Neural crest cell (in vitro differentiated cells): ENCODE results near the gene ZNF563. TPM values are rescaled to one million over a fixed set of nuclear protein-coding genes. Genes with fewer than 3 reads are reported as not detected.

Experiments
- DNase-seq: peaks from one replicate; pipeline ENCODE4 v3.0.0; 2021; ENCODE audit warnings: low read depth, mixed read lengths, low spot score
- H3K27ac Mint-ChIP-seq: one replicate; pipeline ENCODE4 v1.8.0; 2021; ENCODE audit warnings: mild to moderate bottlenecking, mixed read lengths; ENCODE audit not compliant: unreplicated experiment
- H3K27me3 Mint-ChIP-seq: 2 replicates; pipeline ENCODE4 v1.8.0; 2021; ENCODE audit warnings: low read depth, mild to moderate bottlenecking, mixed read lengths
- H3K36me3 Mint-ChIP-seq: 2 replicates; pipeline ENCODE4 v1.8.0; 2021; ENCODE audit warnings: low read depth, mild to moderate bottlenecking, mixed read lengths
- H3K4me1 Mint-ChIP-seq: 2 replicates; pipeline ENCODE4 v1.8.0; 2021; ENCODE audit warnings: mixed read lengths
- H3K4me3 Mint-ChIP-seq: one replicate; pipeline ENCODE4 v1.8.0; 2021; ENCODE audit warnings: mild to moderate bottlenecking, mixed read lengths
- H3K9me3 Mint-ChIP-seq: 2 replicates; pipeline ENCODE4 v1.8.0; 2021; ENCODE audit warnings: mixed read lengths
- CTCF ChIP-seq: fragments of 200-600 bp; sonication (generic); conservative IDR thresholded peaks from 2 replicates; pipeline ENCODE4 v1.5.0; 2021; ENCODE audit warnings: antibody characterized with exemption, mild to moderate bottlenecking
- long read RNA-seq: library from polyadenylated mRNA; unstranded; transcript quantifications from one replicate; pipeline ENCODE4 v2.0.0, GENCODE V29; 2020
- total RNA-seq: library from RNA; stranded (reverse); gene quantifications from 2 replicates; pipeline ENCODE4 v1.2.1, GENCODE V29; 2021

Gene ZNF563
- total RNA-seq = 1.6 and 2.4 TPM in 2 replicates
- long read RNA-seq, partial matches to known transcripts = 0 of 5 reads
- long read RNA-seq, other reads (novel, unspliced or antisense) = 0 of 5 reads

- H3K27me3 Mint-ChIP-seq = peaks cover 7% of the 10 kb centered on the region
- H3K4me1 Mint-ChIP-seq = peaks cover 15% of the 10 kb centered on the region
- peak within 1 kb of the TSS; percentile 57 for H3K27ac Mint-ChIP-seq
- H3K9me3 Mint-ChIP-seq = no peaks in the 10 kb centered on the region
- TF ChIP-seq CTCF = no peak
- H3K36me3 Mint-ChIP-seq = no peaks in the 10 kb centered on the region
- H3K4me3 Mint-ChIP-seq = peak within 1 kb of the TSS; percentile 98
- peak; percentile 95 for DNase-seq
Measured at GRCh38 chr19:12333162-12334159, at the start of gene ZNF563. TSS of gene ZNF563 (minus strand) at chr19:12333633. CDS start at chr19:12333482, 151 bp downstream.

- no peak overlapping the region for H3K27ac Mint-ChIP-seq
- H3K27me3 Mint-ChIP-seq = no peaks in the 10 kb centered on the region
- no peaks in the 10 kb centered on the region for H3K4me1 Mint-ChIP-seq
- TF ChIP-seq CTCF = no peak
- no peak overlapping the region for H3K4me3 Mint-ChIP-seq
- peaks cover 31% of the 10 kb centered on the region for H3K9me3 Mint-ChIP-seq
- no peak for DNase-seq
- peaks cover 46% of the 10 kb centered on the region for H3K36me3 Mint-ChIP-seq
Measured at GRCh38 chr19:12380444-12380737, 47.0 kb upstream of the ZNF563 start.

DNA sequence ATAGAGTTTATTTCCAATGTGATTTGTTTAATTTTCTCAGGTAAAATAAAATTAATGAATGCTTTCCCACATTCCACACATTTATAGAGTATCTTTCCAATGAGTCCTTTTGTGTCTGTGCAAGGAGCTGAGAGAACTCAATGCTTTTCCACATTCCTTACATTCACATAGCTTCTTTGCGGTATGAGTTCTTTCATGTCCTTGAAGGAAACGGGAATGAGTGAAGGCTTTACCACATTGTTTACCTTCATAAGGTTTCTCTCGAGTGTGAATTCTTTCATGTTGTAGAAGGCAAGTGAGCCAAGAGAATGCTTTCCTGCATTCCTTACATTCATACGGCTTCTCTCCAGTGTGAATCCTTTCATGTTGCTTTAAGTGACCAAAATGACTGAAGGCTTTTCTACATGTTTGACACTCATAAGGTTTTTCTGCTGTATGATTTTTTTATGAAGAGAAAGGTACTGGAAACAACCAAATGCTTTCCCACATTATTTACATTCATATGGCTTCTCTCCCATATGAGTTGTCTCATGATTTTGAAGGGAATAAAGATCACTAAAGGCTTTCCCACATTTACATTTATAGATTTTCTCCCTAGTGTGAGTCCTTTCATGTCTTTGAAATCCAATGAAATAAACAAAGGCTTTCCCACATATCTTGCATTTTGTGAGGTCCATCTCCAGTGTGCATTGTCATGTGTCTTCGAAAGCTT lies 46.5 kb upstream of the ZNF563 start:
- DNase-seq = no peak
- Mint-ChIP-seq H3K4me1 (no peaks in the 10 kb centered on the region), H3K27me3 (no peaks in the 10 kb centered on the region), H3K4me3 (no peak overlapping the region), H3K27ac (no peak overlapping the region), H3K36me3 (peaks cover 45% of the 10 kb centered on the region), H3K9me3 (peaks cover 33% of the 10 kb centered on the region)
- no peak for TF ChIP-seq CTCF

DNA sequence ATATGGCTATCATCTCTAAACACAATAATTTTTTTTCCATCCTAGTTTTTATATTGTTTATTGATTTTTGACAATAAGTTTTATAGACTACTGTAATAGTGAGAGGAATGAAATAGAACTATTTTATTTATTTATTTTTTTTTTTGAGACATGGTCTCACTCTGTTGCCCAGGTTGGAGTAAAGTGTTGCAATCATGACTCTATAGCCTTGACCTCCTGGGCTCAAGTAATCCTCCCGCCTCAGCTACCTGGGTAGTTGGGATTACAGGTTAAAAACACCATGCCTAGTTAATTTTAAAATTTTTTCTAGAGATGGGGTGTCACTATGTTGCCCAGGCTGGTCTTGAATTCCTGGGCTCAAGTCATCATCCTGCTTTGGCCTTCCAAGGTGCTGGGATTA lies 40.6 kb upstream of the ZNF563 start:
- DNase-seq = no peak
- no peaks in the 10 kb centered on the region for H3K27me3 Mint-ChIP-seq
- H3K27ac Mint-ChIP-seq = no peak overlapping the region
- no peak overlapping the region for H3K4me3 Mint-ChIP-seq
- peaks cover 25% of the 10 kb centered on the region for H3K9me3 Mint-ChIP-seq
- no peak for TF ChIP-seq CTCF
- peaks cover 18% of the 10 kb centered on the region for H3K36me3 Mint-ChIP-seq
- H3K4me1 Mint-ChIP-seq = no peaks in the 10 kb centered on the region

DNA sequence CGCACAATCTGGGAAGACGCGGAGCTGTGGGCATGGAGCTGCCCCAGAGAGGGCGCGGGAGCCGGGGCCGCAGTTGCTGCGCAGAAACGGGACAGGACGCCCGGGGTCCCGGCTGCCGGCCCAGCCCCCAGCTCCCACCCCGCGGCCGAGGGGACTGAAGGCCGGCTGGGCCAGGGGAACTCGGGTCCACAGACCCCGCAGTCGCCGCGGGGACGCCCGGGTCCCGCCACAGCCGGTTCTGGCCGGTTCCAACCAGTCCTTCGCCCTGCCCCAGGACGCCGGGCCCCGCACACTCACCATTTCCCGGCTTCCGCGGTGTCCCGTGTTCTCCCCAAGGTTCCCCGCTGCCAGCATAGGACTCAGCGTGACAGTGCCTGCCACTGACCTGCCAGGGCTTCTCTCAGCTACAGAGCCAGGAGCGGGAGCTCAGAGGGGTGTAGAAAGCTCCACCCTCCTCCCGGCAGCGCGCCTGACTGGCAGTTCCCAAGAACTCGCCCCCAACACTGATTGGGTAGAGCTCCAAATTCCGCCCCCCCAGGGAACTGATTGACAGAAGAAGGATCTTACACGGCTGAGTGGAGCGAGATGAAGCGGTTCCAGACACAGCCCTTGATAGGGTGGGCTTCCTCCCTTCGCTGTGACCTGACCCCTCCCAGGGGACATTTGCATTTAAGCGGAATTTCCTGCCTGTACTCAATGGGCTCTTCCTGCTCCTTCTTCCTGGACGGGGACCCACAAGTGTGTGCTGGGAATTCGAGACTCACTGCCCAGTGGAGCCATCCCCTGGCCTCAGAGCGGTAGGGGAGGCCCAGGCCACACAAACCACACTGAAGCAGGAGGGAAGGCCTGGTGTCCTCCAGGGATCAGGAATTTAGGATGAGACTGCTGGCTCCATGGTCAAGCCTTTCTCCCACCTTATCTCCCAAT lies 32.1 kb upstream of the ZNF563 start, which contains the start of gene ZNF442:
ZNF442 (minus strand) TSS at position 448 of the 927 bp plus-strand sequence. CDS start 2,052 bp downstream, outside the sequence.
- peak; percentile 62 for TF ChIP-seq CTCF
- peak; percentile 93 for DNase-seq
- H3K4me1 Mint-ChIP-seq = peaks cover 26% of the 10 kb centered on the region
- peak within 1 kb of the TSS; percentile 98 for H3K27ac Mint-ChIP-seq
- H3K36me3 Mint-ChIP-seq = peaks cover 24% of the 10 kb centered on the region
- peak within 1 kb of the TSS; percentile 99 for H3K4me3 Mint-ChIP-seq
- H3K27me3 Mint-ChIP-seq = no peaks in the 10 kb centered on the region
- peaks cover 12% of the 10 kb centered on the region for H3K9me3 Mint-ChIP-seq
